ENCODE measurements around the gene KIF3B.
"Not testable (repeated sequence)": the region's sequence is repeated elsewhere in the genome, so short reads cannot be mapped to it uniquely, and the experiment has no call there.

The KIF3B gene

DNA sequence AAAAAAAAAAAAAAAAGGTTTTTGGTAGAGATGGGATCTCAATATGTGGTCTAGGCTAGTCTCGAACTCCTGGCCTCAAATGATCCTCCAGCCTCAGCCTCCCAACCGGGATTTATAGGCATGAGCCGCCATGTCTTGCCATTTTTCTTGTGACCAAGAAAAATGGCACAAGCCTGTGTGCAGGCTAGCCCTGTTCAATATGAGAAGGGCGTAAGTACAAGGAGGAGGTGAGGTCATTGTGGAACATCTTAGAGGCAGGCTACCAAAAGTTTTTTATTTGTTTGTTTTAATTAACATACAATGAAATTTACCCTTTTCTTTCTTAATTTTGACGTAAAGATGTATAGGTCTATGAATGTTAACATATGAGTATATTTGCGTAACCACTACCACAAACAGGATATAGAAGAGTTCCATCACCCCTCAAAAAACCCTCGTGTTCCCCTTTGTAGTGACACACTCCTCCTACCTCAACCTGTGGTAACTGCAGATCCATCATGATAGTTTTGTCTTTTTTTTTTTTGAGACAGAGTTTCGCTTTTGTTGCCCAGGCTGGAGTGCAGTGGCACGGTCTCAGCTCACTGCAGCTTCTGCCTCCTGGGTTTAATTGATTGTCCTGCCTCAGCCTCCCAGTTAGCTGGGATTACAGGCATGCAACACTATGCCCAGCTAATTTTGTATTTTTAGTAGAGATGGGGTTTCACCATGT lies 28.3 kb upstream of the KIF3B start:
- no peak for DNase-seq

DNA sequence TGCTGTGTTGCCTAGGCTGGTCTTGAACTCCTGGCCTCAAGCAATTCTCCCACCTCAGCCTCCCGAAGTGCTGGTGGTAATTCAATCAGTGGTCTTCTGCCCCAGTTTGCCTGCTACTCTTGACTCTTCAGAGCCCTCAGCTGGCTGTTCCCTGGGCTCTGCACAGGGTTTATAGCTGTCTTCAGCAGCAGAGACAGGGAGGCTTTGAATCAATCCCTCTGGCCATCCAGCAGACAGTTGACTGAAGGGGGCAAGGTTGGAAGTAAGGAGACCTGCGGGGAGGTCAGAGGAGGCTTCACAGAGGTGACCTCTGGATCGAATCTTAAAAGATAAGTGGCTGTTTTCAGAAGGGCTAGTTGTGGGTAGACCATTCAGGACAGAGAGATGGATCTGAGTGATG lies 26.0 kb upstream of the KIF3B start:
- no peak for DNase-seq

- DNase-seq = no peak
These were observed 25.3 kb upstream of the KIF3B start for GRCh38 chr20:32252189-32252588.

DNA sequence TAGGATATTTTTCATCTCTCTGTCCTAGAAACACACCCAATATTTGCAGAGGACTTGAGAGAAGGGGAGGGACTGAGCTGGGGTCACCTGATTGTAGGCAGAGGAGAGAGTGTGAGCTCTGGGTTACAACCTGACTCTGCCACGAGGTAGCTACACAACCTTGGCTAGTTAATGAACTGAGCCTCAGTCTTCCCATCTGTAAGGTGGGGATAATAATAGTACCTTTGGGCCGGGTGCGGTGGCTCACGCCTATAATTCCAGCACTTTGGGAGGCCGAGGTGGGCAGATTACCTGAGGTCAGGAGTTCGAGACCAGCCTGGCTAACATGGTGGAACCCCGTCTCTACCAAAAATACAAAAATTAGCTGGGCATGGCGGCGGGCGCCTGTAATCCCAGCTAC lies 16.5 kb upstream of the KIF3B start:
- DNase-seq = not testable (repeated sequence)

DNA sequence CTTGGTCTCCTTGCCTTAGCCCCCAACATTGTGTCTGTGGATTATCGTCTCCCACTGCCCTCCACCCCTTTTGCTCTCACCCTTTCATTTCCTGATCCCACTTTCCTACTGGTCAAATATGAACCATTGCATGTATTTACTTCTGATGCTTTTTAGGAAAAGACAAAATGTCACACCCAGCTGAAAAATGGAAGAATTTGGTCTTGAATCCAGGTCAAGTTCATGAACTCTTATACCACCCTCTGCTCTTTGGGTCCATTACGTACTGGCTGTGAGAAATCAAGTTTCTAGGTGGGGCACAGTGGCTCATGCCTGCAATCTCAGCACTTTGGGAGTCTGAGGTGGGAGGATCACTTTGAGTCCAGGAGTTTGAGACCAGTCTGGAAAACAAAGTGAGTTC lies 15.8 kb upstream of the KIF3B start:
- DNase-seq = no peak

- DNase-seq = no peak
These were observed 14.0 kb upstream of the KIF3B start for GRCh38 chr20:32263398-32263954.

DNA sequence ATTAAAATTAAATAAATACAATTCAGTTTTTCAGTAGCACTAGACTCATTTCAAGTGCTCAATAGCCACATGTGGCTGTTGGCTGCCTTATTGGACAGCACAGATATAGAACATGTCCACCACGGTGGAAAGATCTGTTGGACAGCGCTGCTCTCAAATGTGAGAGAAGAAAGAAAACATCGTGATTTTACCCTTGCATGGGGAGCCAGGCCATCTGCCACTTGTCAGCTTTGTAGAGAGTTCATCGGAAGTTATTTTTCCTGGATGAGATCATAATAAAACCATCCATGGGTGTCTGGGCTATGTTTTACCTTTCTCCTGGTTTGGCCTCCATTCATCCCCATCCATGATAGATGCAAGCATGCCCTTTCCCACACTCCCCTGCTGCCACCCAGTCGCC lies 5.8 kb upstream of the KIF3B start:
- no peak for DNase-seq

- DNase-seq = no peak
These were observed 3.1 kb upstream of the KIF3B start for GRCh38 chr20:32274359-32274758.

GRCh38 chr20:32275163-32275562 lies 2.3 kb upstream of the KIF3B start:
- DNase-seq = not testable (repeated sequence)

GRCh38 chr20:32278199-32278643 lies 770 bp downstream of the KIF3B start:
- DNase-seq = no peak

GRCh38 chr20:32281711-32282110 lies 4.3 kb downstream of the KIF3B start:
- no peak for DNase-seq

DNA sequence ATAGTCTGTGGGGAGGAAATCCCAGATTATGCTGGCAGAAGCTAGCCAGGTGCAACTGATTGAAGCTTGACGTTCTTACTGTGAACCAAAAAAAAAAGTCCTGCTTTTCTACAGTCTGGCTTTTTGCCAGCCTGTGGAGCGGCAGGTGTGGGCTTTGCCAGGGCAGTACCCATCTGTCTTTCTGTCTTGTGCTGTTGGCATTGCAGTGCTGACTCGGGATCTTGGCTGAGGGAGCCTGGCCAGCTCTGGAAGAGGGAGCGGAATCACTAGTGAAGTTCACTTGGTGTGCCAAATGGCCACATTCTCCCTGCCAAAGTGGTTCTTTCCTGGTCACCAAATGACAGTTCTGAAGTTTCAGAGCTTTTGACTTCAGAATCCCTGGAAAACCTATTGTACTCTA lies 5.0 kb downstream of the KIF3B start:
- DNase-seq = no peak

GRCh38 chr20:32285082-32285620 lies 7.7 kb downstream of the KIF3B start:
- DNase-seq = no peak

DNA sequence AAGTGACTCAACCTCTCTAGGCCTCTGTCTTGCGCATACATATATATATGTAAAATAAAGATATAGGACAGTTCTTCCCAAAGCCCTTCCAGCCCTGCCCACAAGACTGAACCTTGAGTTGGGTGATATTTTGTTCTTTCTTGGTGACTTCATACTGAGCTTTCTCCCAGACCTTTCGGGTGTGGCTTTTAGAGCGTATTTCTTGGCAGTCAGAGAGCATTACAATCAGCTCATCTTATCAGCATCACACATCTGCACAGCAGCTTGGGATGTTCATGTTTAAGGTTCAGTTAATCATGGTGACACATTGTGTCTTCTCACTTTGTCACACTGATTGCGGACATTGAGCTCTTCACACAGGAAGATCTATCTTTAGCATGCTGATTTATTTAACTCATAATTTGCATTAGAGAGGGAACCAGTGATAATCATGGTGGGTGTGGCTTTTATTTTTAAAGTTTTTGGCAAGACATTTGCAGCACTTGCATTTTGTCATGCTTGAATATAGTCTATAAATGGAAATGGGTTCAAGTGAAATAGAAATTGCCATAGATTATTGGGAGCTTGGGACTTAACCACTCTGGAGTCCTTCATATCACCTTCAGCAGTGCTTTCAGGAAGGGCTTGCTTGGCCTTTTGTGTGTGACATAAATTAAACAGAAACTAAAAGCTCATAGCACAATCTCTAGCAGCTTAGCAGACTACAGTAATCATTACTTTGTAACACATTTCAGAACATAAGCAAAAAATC lies 8.3 kb downstream of the KIF3B start:
- DNase-seq = no peak

- DNase-seq = no peak
These were observed 9.8 kb downstream of the KIF3B start for GRCh38 chr20:32287231-32287638.

- DNase-seq = no peak
These were observed 10.9 kb downstream of the KIF3B start for GRCh38 chr20:32288225-32288849.

DNA sequence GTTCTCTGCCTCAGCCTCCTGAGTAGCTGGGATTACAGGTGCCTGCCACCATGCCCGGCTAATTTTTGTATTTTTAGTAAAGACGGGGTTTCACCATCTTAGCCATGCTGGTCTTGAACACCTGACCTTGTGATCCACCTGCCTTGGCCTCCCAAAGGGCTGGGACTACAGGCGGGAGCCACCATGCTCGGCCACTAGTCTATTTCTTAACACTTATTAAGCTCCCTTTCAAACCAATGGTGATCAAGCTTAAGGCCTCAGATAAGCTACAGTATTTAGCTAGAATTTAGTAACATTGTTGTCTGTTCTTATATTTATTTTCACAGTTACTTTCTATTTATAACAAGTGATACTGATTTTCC lies 11.8 kb downstream of the KIF3B start:
- not testable (repeated sequence) for DNase-seq

DNA sequence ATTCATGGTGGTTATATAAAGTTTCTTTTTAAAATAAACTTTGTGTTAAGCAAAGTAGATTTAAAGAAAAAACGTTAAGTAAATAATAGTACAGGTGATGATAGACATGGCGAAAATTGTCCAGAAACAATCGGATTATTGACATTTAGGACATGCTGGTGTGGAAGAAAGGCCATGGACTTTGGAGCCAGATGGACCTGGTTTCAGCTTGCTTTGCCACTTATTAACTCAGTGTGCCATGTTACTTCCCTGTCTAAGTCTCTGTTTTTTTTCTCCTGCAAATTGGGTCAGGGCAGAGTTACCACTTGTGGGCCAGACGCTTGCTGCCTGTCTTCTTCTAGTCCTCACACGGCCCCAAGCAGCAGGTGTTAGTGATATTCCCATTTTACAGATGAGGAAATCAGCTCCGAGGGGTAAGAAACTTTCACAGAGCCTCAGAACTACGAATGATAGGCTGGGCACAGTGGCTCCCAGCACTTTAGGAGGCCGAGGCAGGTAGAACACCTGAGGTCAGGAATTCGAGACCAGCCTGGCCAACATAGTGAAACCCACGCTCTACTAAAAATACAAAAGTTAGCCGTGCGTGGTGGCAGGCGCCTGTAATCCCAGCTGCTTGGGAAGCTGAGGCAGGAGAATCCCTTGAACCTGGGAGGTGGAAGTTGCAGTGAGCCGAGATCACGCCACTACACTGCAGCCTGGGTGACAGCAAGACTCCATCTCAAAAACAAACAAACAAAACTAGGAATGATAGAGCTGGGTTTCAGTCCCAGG lies 12.4 kb downstream of the KIF3B start:
- DNase-seq = no peak

DNA sequence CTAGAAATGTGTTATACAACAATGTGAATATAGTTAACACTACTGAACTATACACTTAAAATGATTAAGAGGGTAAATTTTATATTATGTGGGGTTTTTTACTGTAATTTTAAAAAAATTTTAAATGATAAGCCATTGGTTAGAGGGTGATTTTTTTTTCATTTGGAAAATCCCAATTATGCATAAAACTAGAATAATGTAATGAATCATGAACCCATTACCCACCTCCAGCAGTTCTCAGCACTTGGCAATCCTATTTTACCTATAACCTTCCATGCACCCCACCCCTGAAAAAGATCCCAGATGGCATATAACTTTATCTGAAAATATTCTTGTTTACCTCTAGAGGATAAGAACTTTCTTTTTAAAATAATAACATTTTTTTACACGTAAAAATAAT lies 13.7 kb downstream of the KIF3B start:
- DNase-seq = no peak

GRCh38 chr20:32292548-32292947 lies 15.1 kb downstream of the KIF3B start:
- DNase-seq = no peak

GRCh38 chr20:32294071-32294470 lies 16.6 kb downstream of the KIF3B start:
- DNase-seq = no peak

- DNase-seq = no peak
These were observed 19.0 kb downstream of the KIF3B start for GRCh38 chr20:32296412-32296811.

Measured in 8988T (cell line).